WI38 (cell line): ENCODE results near the gene HIC2.
"Not testable (repeated sequence)": the region's sequence is repeated elsewhere in the genome, so short reads cannot be mapped to it uniquely, and the experiment has no call there.

Source experiments
- H3K4me3 ChIP-seq: 2 replicates; pipeline ENCODE4 v1.5.1; 2011; ENCODE audit warnings: low read depth, mild to moderate bottlenecking, control low read depth, low read length
- TF ChIP-seq, protein P1 (sequence below): IDR thresholded peaks from 2 replicates; pipeline ENCODE4 v1.5.1; 2012; ENCODE audit warnings: low read depth, mild to moderate bottlenecking, control low read depth, low read length

The HIC2 gene

DNA sequence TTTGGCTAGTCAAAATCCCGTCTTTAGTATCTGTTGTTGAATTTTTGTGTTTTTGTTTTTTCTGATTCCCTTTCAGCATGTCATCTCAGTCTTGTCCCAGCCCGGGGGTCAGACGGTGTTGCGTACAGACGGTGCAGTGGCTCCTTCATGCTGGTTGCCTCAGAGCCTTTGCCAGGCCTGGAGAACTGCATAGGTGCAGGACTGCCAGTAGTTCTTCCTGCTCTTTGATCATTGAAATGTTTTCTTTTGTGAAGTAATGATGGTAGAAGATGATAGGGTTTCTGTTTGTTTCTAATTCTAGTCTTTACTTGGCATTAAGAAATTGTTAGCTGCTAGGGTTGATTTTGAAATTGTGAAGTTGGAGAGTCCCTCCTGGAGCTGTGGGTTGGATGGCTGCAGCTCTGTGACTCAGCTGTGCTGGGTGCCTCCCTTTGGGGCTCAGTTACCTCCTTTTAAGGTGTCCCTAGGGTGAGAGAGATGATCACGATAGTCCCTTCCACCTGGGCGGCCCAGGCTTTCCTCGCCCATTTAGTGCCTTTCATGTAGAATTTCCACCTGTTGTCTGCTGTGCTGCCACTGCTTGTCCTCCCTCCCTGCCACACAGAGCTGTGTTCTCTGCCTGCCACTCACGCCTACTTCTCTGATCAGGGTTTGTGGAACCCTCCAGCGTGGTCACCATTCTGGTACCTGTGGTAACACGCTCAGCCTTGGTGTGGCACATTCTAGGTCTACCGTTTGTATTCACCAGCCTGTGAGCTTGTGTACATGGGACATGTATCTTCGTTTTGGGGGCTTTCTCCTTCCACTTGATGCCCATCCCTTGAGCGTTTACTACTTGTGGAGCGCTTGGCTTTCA is 17.4 kb downstream of the HIC2 start:
- H3K4me3 ChIP-seq, result not testable (repeated sequence)

DNA sequence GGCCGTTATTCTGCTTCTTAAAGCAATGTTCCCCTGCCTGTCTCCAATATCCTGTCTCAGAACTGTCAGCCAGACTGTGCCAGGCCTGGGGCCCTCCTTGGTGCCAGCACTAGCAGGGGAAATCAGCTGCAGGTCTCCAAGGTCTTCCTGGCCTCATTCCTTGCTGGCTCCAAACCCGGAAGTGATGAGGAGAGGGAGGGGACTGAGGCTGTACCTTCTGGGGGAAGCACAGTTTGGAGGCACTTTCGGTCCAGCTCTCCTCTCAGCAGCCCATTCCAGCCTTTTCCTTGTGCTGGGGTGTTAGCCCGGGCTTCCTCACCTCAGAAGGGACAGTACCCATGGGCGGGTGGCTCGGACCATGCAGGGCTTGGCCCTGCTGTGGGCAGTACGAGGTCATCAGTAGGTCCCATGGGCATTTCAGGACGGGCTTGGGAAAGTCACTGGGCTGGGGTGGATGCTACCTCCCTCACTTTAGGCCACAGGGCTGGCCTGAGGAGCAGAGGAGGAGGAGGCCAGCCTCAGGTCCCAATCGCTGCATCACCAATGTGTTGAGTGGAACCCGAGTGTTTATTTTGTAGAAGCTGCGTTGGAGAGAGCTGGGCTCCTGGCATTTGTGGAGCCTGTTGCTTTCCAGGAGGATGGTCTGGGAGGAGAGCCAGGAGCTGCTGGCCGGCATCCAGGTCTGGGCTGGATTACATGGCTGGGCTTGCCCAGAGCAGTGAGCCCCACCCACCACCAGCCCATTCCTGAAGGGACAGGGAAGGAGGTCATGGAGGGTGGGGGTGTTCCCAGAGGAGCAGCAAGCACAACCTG is 19.0 kb downstream of the HIC2 start:
- H3K4me3 ChIP-seq, result not testable (repeated sequence)

DNA sequence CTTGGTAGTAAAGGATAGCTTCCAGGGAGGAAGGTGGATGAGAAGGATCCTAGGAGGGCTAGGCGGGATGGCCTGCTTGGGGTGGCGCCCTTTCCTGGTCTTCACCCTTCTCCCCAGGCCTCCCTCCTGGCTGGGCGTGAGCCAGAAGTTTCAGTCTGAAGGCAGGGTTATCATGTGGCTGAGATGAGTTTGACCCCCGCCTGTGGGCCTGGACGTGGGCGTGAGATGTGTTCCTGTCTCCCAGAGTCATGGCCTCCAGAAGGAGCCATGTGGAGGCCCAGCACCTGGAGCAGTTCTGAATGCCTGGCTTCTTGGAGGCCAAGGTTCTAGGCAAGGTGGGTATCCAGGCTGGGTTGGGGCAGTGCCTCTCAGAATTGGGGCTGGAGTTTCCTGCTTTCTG is 20.8 kb downstream of the HIC2 start:
- not testable (repeated sequence) for H3K4me3 ChIP-seq

DNA sequence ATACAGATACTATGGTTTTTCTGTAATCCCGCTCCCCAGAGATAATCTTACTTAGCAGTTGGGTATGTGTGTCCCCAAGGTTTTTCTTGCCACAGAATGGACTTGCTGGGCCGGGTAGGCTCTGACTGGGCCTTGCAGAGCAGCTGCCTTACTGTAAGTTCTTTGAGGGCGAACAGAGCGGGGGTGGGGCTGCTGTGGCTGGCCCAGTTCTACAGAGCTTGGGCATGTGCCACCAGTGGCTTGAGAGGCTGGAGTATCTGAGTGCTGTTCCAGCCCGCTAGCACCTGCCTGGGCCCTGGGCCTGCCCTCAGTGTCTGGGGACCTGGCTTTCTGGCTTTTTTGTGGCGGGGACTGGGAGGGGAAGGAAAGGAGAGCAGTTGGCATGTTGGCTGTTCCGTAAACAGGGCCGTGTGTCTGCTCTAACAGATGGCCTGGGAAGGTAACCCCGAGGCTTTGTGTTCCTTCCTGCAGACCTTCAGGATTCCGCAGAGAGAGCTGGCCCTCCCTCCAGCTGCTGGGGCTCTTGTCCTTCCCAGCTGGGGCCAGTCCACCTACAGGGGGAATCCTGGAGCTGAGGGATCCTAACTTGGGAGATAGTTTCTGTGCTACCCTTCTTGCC is 23.0 kb downstream of the HIC2 start:
- not testable (repeated sequence) for H3K4me3 ChIP-seq

DNA sequence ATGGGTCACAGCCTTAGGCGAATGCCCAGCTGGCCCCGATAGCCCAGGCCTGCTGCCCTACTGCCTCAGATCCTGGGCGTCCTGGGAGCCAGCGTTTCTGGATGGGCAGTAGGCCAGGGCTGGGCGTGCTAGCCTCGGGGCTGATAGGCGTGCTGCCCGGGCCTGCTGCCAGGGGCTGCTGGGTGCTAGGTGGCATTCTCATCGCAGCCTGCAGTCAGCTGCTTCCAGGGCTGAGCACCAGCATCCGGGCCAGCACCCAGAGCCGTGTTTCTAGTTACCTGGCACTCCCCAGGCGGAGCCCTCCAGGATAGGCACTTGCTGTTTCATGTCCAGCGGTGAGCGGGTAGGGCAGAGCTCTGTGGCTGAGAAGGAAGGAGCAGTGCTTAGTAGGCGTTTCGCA is 23.5 kb downstream of the HIC2 start:
- H3K4me3 ChIP-seq, result not testable (repeated sequence)

DNA sequence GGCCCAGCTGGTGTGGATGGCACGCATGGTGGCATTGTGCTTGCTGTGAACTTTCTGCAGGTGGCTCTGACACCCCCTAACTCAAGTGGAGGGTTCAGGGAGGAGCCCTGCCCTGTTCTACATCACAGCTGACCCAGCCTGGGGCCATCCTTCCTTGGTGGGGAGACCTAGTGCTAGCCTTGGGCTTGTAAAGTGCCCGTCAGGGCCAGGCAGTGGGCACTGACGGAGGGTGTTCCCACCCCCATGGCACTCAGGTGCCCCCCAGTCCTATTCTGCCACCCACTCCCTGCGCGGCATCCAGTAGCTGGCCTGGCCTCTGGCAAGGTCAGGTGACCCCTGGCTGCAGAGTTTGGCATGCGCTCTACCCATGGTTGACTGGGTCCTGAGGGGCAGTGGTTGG is 24.0 kb downstream of the HIC2 start:
- not testable (repeated sequence) for H3K4me3 ChIP-seq

DNA sequence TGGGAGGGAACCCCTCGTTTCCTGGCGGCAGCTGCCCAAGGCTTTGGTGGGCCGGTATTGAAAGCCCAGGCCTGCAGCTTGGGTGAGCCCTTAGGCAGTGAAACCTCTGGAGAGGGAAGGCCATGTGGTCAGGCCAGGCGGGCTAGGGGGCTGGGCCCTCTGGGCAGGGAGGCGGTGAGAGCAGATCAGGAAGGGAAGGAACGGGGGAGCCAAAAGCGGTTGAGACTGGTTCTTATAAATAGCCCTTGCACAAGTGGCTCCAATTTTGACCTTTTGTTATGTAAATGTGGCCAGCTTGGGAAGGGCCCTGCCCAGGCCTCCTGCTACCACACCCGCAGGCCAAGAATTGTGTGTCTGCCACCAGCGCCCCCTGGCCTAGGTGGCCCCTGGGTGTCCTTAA is 25.0 kb downstream of the HIC2 start:
- not testable (repeated sequence) for H3K4me3 ChIP-seq

DNA sequence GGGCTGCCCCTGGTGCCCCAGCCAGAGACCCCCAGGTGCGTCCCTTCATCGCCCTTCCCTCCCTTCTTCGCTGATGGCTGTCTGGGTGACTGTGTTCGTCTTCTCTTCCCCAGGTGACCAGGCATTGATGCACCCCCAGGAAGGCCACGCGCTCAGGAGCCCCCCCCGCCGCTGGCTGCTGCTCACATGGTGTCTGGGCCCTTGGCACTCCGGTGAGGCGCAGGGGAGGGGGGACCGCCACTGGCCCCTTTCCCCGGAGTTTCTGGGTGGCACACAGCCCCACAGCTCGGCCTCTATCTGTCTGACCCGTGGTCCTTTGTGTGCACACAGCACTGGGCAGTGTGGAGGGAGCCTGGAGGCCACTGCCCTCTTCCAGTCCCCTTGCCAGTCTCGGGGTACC is 25.5 kb downstream of the HIC2 start:
- H3K4me3 ChIP-seq, result not testable (repeated sequence)

DNA sequence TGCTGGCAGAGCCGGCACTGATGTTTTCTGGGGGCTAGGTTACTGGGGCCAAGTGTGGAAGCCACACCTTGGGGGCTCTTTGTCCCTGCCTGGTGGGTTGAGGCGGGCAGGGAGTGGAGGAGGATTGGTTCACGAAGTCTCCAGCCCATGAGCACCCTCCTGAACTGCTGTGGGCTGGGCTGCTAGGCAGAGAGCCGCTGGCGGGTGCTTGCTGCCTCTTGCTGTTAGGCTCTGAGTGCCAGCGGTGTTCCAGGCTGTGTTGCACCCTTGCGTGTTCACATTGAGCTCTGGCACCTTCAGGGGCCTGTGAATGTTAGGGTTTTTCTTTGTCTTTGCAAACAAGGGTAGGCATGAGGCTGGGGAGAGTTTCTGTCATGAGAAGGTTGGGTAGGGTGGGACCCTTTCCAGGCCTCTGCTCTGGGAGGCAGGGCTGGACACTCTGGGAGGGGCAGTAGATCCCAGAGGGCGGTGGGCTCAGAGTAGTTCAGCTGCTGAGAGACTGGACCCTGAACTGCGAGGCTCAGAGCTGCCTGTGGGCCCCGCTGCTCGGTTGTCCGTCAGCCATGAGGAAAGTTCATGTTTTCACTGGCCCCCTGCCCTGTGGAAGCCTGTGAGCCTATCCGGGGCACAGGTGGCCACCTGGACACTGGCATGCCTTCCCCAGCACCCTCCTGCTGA is 26.0 kb downstream of the HIC2 start:
- TF ChIP-seq, protein P1, sequence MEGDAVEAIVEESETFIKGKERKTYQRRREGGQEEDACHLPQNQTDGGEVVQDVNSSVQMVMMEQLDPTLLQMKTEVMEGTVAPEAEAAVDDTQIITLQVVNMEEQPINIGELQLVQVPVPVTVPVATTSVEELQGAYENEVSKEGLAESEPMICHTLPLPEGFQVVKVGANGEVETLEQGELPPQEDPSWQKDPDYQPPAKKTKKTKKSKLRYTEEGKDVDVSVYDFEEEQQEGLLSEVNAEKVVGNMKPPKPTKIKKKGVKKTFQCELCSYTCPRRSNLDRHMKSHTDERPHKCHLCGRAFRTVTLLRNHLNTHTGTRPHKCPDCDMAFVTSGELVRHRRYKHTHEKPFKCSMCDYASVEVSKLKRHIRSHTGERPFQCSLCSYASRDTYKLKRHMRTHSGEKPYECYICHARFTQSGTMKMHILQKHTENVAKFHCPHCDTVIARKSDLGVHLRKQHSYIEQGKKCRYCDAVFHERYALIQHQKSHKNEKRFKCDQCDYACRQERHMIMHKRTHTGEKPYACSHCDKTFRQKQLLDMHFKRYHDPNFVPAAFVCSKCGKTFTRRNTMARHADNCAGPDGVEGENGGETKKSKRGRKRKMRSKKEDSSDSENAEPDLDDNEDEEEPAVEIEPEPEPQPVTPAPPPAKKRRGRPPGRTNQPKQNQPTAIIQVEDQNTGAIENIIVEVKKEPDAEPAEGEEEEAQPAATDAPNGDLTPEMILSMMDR, result no peak
- no peak overlapping the region for H3K4me3 ChIP-seq

DNA sequence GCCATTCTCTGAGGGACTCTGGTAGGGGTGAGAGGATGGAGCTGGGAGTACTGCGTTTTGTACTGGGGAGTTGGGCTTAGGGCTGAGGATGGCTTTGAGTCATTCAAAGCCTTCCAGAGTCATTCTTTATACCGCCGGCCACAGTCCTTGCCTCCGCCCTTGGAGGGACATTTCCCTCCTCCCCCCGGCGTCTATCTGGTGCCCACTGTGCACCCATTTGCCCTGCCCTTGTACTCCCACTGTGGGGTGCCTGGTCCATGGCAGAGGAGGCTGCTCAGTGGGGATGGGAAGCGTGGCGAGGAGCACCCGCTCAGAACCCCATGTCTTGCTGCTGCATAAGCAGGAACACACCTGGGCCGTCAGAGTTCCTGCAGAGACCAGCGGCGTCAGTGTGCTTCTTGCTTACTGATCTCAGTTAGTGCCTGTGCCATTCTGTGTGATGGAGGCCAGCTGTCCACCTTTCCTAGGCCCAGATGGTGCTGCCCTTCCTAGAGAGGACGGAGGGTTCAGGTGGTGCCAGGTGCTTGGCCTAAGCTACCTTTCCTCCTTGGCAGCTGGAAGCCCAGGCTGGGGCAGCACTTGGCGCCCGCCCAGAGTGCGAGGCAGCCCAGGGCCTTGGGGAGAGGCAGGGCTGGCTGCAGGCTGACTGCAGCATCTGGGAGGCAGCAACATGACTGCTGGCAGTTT is 26.7 kb downstream of the HIC2 start:
- no peak overlapping the region for H3K4me3 ChIP-seq
- TF ChIP-seq, protein P1, result no peak

DNA sequence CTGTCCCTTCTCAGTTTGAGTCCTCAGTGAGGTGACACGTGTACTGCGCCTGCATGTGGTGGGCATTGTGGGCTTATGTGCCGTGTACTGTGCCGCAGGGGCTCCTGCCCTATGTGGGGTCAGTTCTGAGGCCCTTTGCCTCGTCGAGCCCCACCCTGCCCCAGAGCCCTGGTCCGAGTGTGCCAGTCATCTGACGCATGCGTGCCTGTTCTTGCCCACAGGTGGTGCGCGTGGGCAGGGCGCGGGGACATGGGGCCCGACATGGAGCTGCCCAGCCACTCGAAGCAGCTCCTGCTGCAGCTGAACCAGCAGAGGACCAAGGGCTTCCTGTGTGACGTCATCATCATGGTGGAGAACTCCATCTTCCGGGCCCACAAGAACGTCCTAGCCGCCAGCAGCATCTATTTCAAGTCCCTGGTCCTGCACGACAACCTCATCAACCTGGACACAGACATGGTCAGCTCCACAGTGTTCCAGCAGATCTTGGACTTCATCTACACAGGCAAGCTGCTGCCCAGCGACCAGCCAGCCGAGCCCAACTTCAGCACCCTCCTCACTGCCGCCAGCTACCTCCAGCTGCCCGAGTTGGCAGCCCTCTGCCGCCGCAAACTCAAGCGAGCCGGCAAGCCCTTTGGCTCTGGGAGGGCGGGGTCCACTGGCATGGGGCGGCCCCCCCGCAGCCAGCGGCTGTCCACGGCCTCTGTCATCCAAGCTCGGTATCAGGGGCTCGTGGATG is 27.7 kb downstream of the HIC2 start:
- TF ChIP-seq, protein P1, result no peak

More for the DNA sequence above, 27.7 kb downstream of the HIC2 start:
- H3K4me3 ChIP-seq, result no peak overlapping the region
